Loucy (cell line): Measurements from ENCODE around the gene MAB21L3.

Source experiments
- H2AFZ ChIP-seq: fragments of 200-600 bp; sonication (generic); 2 replicates; pipeline ENCODE4 v1.6.0; 2016; ENCODE audit warnings: antibody characterized with exemption, mild to moderate bottlenecking, low read length, moderate library complexity
- H3F3A ChIP-seq: fragments of 200-600 bp; 2 replicates; pipeline ENCODE4 v1.6.0; 2016; ENCODE audit warnings: antibody characterized with exemption, low read depth, mild to moderate bottlenecking
- H3K27me3 ChIP-seq: fragments of 200-600 bp; sonication (generic); 2 replicates; pipeline ENCODE4 v1.6.1; 2014; ENCODE audit warnings: low read length, mild to moderate bottlenecking; ENCODE audit not compliant: insufficient read depth, poor library complexity, severe bottlenecking
- H3K36me3 ChIP-seq: fragments of 200-600 bp; sonication (generic); 2 replicates; pipeline ENCODE4 v1.6.1; 2016; ENCODE audit warnings: low read length; ENCODE audit not compliant: insufficient read depth
- H3K4me1 ChIP-seq: fragments of 200-600 bp; sonication (generic); 2 replicates; pipeline ENCODE4 v1.5.1; 2014; ENCODE audit warnings: low read length, mild to moderate bottlenecking; ENCODE audit not compliant: insufficient read depth, poor library complexity, severe bottlenecking
- H3K4me2 ChIP-seq: fragments of 200-600 bp; sonication (generic); 2 replicates; pipeline ENCODE4 v1.6.0; 2014; ENCODE audit warnings: antibody characterized with exemption, low read length, low read depth, mild to moderate bottlenecking; ENCODE audit not compliant: poor library complexity, severe bottlenecking
- H3K4me3 ChIP-seq: fragments of 200-600 bp; sonication (generic); 2 replicates; pipeline ENCODE4 v1.5.1; 2014; ENCODE audit warnings: low read length, mild to moderate bottlenecking, mixed read lengths; ENCODE audit not compliant: poor library complexity, severe bottlenecking
- H3K79me2 ChIP-seq: fragments of 200-600 bp; sonication (generic); 2 replicates; pipeline ENCODE4 v1.6.1; 2014; ENCODE audit warnings: low read length; ENCODE audit not compliant: insufficient read depth
- H3K9ac ChIP-seq: fragments of 200-600 bp; sonication (generic); 2 replicates; pipeline ENCODE4 v1.6.0; 2014; ENCODE audit warnings: mild to moderate bottlenecking, low read depth, low read length, moderate library complexity; ENCODE audit not compliant: poor library complexity, severe bottlenecking
- H3K9me2 ChIP-seq: fragments of 200-600 bp; sonication (generic); replicated peaks from 2 replicates; pipeline ENCODE4 v1.6.1; 2016; ENCODE audit warnings: low read depth, low read length, mixed read lengths
- H3K9me3 ChIP-seq: fragments of 200-600 bp; sonication (generic); 2 replicates; pipeline ENCODE4 v1.6.1; 2014; ENCODE audit warnings: mild to moderate bottlenecking, antibody characterized with exemption, low read length, low read depth; ENCODE audit not compliant: insufficient read depth
- H4K20me1 ChIP-seq: fragments of 200-600 bp; sonication (generic); 2 replicates; pipeline ENCODE4 v1.6.0; 2014; ENCODE audit warnings: antibody characterized with exemption, low read length, mild to moderate bottlenecking; ENCODE audit not compliant: insufficient read depth, poor library complexity, severe bottlenecking
- EZH2phosphoT487 ChIP-seq: fragments of 200-600 bp; IDR thresholded peaks from 2 replicates; pipeline ENCODE4 v1.6.1; 2018; ENCODE audit warnings: antibody characterized with exemption, mild to moderate bottlenecking, moderate library complexity, borderline replicate concordance
- TF ChIP-seq, protein P1 (sequence below): fragments of 200-600 bp; sonication (generic); conservative IDR thresholded peaks from 2 replicates; pipeline ENCODE4 v1.5.1; 2014; ENCODE audit warnings: mild to moderate bottlenecking, antibody characterized with exemption, low read length

Gene MAB21L3

DNA sequence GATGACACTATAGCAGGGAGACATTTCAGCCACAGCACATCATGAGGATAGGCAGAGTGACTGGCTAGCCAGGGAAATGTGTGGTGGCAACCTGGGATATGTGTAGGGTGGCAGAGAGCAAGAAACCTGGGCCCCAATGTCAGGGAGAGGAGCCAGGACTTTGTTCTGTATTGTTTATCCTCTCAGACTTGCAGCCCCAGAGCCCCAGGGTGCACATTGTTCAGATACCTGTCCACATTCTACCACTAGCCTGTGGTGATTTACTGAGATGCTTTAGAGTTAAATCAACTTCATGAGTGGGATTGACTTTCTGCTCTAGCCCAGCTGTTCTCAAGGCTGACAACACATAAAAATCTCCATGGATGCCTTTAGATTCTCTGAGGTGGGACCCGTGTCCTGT lies 61.5 kb downstream of the MAB21L3 start:
- Histone ChIP-seq H2AFZ (no peak overlapping the region), H3K36me3 (no peaks in the 10 kb centered on the region), H3K4me2 (no peak overlapping the region), H4K20me1 (no peaks in the 10 kb centered on the region), H3F3A (no peaks in the 10 kb centered on the region), H3K79me2 (no peaks in the 10 kb centered on the region), H3K9me3 (no peaks in the 10 kb centered on the region), H3K9ac (no peak overlapping the region), H3K4me1 (peaks cover 34% of the 10 kb centered on the region), H3K9me2 (no peaks in the 10 kb centered on the region), H3K27me3 (no peaks in the 10 kb centered on the region), H3K4me3 (no peak overlapping the region)
- no peak for TF ChIP-seq EZH2phosphoT487
- TF ChIP-seq, protein P1, sequence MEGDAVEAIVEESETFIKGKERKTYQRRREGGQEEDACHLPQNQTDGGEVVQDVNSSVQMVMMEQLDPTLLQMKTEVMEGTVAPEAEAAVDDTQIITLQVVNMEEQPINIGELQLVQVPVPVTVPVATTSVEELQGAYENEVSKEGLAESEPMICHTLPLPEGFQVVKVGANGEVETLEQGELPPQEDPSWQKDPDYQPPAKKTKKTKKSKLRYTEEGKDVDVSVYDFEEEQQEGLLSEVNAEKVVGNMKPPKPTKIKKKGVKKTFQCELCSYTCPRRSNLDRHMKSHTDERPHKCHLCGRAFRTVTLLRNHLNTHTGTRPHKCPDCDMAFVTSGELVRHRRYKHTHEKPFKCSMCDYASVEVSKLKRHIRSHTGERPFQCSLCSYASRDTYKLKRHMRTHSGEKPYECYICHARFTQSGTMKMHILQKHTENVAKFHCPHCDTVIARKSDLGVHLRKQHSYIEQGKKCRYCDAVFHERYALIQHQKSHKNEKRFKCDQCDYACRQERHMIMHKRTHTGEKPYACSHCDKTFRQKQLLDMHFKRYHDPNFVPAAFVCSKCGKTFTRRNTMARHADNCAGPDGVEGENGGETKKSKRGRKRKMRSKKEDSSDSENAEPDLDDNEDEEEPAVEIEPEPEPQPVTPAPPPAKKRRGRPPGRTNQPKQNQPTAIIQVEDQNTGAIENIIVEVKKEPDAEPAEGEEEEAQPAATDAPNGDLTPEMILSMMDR: no peak

DNA sequence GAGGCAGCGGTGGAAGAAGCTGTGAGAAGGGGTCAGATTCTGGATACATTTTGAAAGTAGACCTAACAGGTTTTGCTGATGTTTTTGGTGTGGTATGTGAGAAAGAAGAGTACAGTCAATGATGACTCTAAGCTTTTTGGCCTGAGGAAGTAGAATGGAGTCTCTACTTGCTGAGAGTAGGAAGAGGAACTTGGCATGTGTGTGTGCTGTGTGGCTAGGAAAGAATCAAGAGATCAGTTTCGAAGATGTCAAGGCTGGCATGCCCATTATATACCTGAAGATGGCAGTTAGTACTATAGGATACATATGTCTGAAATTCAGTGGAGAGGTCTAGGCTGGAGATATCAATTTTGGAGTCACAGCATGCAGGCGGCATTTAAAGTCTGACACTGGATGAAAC lies 64.4 kb downstream of the MAB21L3 start:
- H3K9me2 ChIP-seq: no peaks in the 10 kb centered on the region
- no peaks in the 10 kb centered on the region for H3F3A ChIP-seq
- no peaks in the 10 kb centered on the region for H3K36me3 ChIP-seq
- H2AFZ ChIP-seq: peak overlapping the region; percentile 46
- no peaks in the 10 kb centered on the region for H3K27me3 ChIP-seq
- no peaks in the 10 kb centered on the region for H4K20me1 ChIP-seq
- TF ChIP-seq, protein P1: no peak
- no peak for TF ChIP-seq EZH2phosphoT487
- no peak overlapping the region for H3K9ac ChIP-seq
- no peaks in the 10 kb centered on the region for H3K9me3 ChIP-seq
- no peaks in the 10 kb centered on the region for H3K79me2 ChIP-seq
- no peak overlapping the region for H3K4me3 ChIP-seq
- H3K4me1 ChIP-seq: peaks cover 15% of the 10 kb centered on the region
- no peak overlapping the region for H3K4me2 ChIP-seq

DNA sequence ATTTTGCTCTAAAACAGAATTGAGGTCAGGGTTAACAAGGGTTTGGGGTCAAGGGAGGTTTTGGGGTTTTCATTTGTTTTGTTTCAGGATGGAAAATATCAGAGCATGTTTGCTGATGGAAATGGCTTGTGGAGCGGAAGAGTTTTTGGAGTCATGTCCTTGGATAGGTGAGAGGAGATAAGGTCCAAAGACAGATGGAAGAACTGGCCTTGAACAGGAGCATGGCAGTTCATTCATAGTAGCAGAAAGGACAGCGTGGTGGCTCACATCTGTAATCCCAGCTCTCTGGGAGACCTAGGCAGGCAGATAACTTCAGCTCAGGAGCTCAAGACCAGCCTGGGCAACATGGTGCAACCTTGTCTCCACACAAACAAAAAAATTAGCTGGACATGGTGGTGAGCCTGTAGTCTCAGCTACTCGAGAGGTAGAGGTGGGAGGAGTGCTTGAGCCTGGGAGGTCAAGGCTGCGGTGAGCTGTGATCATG lies 65.1 kb downstream of the MAB21L3 start:
- Histone ChIP-seq H3K4me3 (no peak overlapping the region), H4K20me1 (no peaks in the 10 kb centered on the region), H3K27me3 (no peaks in the 10 kb centered on the region), H3K9me2 (no peaks in the 10 kb centered on the region), H3K4me2 (no peak overlapping the region), H3K9me3 (no peaks in the 10 kb centered on the region), H3K79me2 (no peaks in the 10 kb centered on the region), H3K9ac (no peak overlapping the region), H3K36me3 (no peaks in the 10 kb centered on the region), H3F3A (no peaks in the 10 kb centered on the region), H2AFZ (no peak overlapping the region), H3K4me1 (peaks cover 15% of the 10 kb centered on the region)
- no peak for TF ChIP-seq EZH2phosphoT487
- TF ChIP-seq, protein P1: no peak
